NCI-H510A treated with DMSO at 0.1 percent for 48 hours (cell line): ENCODE results near the gene OSGIN1.
"Not testable (repeated sequence)": the region's sequence is repeated elsewhere in the genome, so short reads cannot be mapped to it uniquely, and the experiment has no call there.

Experiments
- DNase-seq: peaks from one replicate; lab custom pipeline; 2025; lab: John Stamatoyannopoulos, UW

OSGIN1 gene

GRCh38 chr16:83941546-83941945, 11.5 kb upstream of the OSGIN1 start:
- not testable (repeated sequence) for DNase-seq

GRCh38 chr16:83942074-83942473, 11.0 kb upstream of the OSGIN1 start:
- DNase-seq: no peak

- DNase-seq: no peak
Observed at GRCh38 chr16:83942815-83943515, 10.1 kb upstream of the OSGIN1 start.

GRCh38 chr16:83943516-83944050, 9.5 kb upstream of the OSGIN1 start:
- DNase-seq: no peak

GRCh38 chr16:83945587-83945986, 7.5 kb upstream of the OSGIN1 start:
- DNase-seq: no peak

- no peak for DNase-seq
Observed at GRCh38 chr16:83946154-83946780, 6.8 kb upstream of the OSGIN1 start.

- DNase-seq: no peak
Observed at GRCh38 chr16:83946781-83947566, 6.1 kb upstream of the OSGIN1 start.

GRCh38 chr16:83947642-83948234, 5.3 kb upstream of the OSGIN1 start:
- no peak for DNase-seq

GRCh38 chr16:83948914-83949723, 3.9 kb upstream of the OSGIN1 start:
- no peak for DNase-seq

GRCh38 chr16:83949724-83950001, 3.4 kb upstream of the OSGIN1 start:
- DNase-seq: no peak

GRCh38 chr16:83950862-83951399, 2.1 kb upstream of the OSGIN1 start:
- peak; percentile 1 for DNase-seq

GRCh38 chr16:83951544-83951943, 1.5 kb upstream of the OSGIN1 start:
- no peak for DNase-seq

- DNase-seq: no peak
Observed at GRCh38 chr16:83952587-83952939, 477 bp upstream of the OSGIN1 start.

GRCh38 chr16:83953796-83954576, 946 bp downstream of the OSGIN1 start:
- DNase-seq: peak; percentile 22

GRCh38 chr16:83954577-83955016, 1.6 kb downstream of the OSGIN1 start:
- no peak for DNase-seq

GRCh38 chr16:83955218-83956130, 2.4 kb downstream of the OSGIN1 start:
- no peak for DNase-seq

GRCh38 chr16:83956336-83957289, 3.6 kb downstream of the OSGIN1 start:
- peak; percentile 55 for DNase-seq

GRCh38 chr16:83957296-83957855, 4.3 kb downstream of the OSGIN1 start:
- DNase-seq: no peak
